HL-60 (cell line): Measurements from ENCODE around the gene NRXN3.

Experiments
- CTCF ChIP-seq: IDR thresholded peaks from one replicate; pipeline ENCODE4 v1.5.1; 2011; ENCODE audit warnings: low read length, control low read depth, inconsistent platforms; ENCODE audit not compliant: insufficient read depth
- POLR2AphosphoS5 ChIP-seq: IDR thresholded peaks from 2 replicates; pipeline ENCODE4 v1.6.1; 2012; ENCODE audit warnings: low read depth
- SPI1 ChIP-seq: IDR thresholded peaks from 2 replicates; pipeline ENCODE4 v1.6.1; 2012; ENCODE audit warnings: low read depth, mild to moderate bottlenecking, borderline replicate concordance
- TF ChIP-seq, protein P1 (sequence below): IDR thresholded peaks from 2 replicates; pipeline ENCODE4 v1.6.1; 2012; ENCODE audit warnings: low read depth; ENCODE audit not compliant: insufficient replicate concordance

- TF ChIP-seq CTCF (no peak), SPI1 (no peak), POLR2AphosphoS5 (no peak)
- TF ChIP-seq, protein P1, sequence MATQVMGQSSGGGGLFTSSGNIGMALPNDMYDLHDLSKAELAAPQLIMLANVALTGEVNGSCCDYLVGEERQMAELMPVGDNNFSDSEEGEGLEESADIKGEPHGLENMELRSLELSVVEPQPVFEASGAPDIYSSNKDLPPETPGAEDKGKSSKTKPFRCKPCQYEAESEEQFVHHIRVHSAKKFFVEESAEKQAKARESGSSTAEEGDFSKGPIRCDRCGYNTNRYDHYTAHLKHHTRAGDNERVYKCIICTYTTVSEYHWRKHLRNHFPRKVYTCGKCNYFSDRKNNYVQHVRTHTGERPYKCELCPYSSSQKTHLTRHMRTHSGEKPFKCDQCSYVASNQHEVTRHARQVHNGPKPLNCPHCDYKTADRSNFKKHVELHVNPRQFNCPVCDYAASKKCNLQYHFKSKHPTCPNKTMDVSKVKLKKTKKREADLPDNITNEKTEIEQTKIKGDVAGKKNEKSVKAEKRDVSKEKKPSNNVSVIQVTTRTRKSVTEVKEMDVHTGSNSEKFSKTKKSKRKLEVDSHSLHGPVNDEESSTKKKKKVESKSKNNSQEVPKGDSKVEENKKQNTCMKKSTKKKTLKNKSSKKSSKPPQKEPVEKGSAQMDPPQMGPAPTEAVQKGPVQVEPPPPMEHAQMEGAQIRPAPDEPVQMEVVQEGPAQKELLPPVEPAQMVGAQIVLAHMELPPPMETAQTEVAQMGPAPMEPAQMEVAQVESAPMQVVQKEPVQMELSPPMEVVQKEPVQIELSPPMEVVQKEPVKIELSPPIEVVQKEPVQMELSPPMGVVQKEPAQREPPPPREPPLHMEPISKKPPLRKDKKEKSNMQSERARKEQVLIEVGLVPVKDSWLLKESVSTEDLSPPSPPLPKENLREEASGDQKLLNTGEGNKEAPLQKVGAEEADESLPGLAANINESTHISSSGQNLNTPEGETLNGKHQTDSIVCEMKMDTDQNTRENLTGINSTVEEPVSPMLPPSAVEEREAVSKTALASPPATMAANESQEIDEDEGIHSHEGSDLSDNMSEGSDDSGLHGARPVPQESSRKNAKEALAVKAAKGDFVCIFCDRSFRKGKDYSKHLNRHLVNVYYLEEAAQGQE, result no peak
These were observed 467.3 kb downstream of the NRXN3 start for GRCh38 chr14:78637489-78637888.
